ENCODE data around the gene GALNT1.
A peak's percentile ranks its signal among the peaks of the same experiment; 100 is the strongest.

DNA sequence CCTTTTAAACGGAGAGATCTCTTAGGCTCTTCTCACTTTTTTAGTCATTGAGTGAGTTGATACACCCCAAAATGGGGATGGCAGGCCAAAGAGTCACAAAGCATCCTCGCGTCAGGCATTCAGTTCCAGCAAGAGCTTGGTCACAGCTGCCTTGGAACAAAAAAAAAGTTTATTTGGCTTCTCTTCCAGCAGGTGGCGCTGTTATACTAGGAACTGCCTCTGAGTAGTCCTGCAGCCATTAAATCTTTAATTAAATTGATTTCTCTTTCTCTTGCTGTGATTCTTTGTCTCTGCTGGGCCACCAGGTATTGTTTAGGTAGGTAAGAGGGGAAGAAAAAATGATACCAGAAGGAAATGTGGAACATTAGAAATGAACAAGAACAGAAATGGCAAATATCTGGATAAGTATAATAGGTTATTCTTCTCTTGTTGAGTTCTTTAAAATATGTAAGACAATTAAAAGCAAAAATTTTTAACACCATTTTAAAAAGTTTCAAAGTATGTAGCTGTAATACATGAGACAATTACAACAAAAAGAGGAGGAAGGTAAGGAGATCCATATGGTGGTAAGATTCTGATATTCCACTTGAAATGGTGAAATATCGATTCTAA, 175.1 kb downstream of the GALNT1 start:
- TF ChIP-seq, protein P1, sequence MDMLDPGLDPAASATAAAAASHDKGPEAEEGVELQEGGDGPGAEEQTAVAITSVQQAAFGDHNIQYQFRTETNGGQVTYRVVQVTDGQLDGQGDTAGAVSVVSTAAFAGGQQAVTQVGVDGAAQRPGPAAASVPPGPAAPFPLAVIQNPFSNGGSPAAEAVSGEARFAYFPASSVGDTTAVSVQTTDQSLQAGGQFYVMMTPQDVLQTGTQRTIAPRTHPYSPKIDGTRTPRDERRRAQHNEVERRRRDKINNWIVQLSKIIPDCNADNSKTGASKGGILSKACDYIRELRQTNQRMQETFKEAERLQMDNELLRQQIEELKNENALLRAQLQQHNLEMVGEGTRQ (IDR thresholded peaks at IDR 0.05; ENCODE audit: low read depth, low read length): no peak
- TF ChIP-seq, protein P2, sequence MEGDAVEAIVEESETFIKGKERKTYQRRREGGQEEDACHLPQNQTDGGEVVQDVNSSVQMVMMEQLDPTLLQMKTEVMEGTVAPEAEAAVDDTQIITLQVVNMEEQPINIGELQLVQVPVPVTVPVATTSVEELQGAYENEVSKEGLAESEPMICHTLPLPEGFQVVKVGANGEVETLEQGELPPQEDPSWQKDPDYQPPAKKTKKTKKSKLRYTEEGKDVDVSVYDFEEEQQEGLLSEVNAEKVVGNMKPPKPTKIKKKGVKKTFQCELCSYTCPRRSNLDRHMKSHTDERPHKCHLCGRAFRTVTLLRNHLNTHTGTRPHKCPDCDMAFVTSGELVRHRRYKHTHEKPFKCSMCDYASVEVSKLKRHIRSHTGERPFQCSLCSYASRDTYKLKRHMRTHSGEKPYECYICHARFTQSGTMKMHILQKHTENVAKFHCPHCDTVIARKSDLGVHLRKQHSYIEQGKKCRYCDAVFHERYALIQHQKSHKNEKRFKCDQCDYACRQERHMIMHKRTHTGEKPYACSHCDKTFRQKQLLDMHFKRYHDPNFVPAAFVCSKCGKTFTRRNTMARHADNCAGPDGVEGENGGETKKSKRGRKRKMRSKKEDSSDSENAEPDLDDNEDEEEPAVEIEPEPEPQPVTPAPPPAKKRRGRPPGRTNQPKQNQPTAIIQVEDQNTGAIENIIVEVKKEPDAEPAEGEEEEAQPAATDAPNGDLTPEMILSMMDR (conservative IDR thresholded peaks at IDR 0.05; ENCODE audit: low read depth, low read length): peak; percentile 85
- TF ChIP-seq POLR2A (IDR thresholded peaks at IDR 0.05; ENCODE audit: low read depth, low read length) (peak; percentile 35; the same call in 1 of the 2 replicates), MXI1 (IDR thresholded peaks at IDR 0.05; ENCODE audit: borderline replicate concordance, low read depth, low read length) (no peak), RCOR1 (IDR thresholded peaks at IDR 0.05; ENCODE audit: insufficient replicate concordance, low read length) (no peak), MAFK (IDR thresholded peaks at IDR 0.05; ENCODE audit: low read depth, low read length) (no peak), RAD21 (IDR thresholded peaks at IDR 0.05; ENCODE audit: low read length) (peak; percentile 87), RFX5 (IDR thresholded peaks at IDR 0.05; ENCODE audit: low read depth, low read length) (no peak), CEBPB (IDR thresholded peaks at IDR 0.05; ENCODE audit: low read depth, low read length) (no peak), MAZ (IDR thresholded peaks at IDR 0.05; ENCODE audit: borderline replicate concordance, low read depth, low read length) (no peak), FOS (IDR thresholded peaks at IDR 0.05; ENCODE audit: low read depth, low read length) (no peak)
